MCF 10A (cell line): Measurements from ENCODE around the gene USP10. TPM values are rescaled to one million over a fixed set of nuclear protein-coding genes. Genes with fewer than 3 reads are reported as not detected.
A peak's percentile ranks its signal among the peaks of the same experiment; 100 is the strongest.

Experiments
- BruUV-seq: library from RNA; stranded (reverse); fragments of 400-500 nt; replicated peaks from 2 replicates; lab custom pipeline; 2021; lab: Mats Ljungman, UMichigan
- CTCF ChIA-PET: fragments of 300-600 bp; sonication (Branson Sonifier 250); formaldehyde crosslinking; extraction: SDS; loops from one replicate; lab custom pipeline; 2021; ENCODE audit warnings: antibody characterized with exemption, inconsistent platforms; lab: Yijun Ruan, JAX
- POLR2A ChIA-PET: fragments of 300-600, 350-650 bp; sonication (Branson Sonifier 250); formaldehyde crosslinking; extraction: SDS; loops from one replicate; lab custom pipeline; 2020; ENCODE audit warnings: antibody characterized with exemption, inconsistent platforms; lab: Yijun Ruan, JAX
- DNase-seq: peaks from one replicate; pipeline ENCODE4 v3.0.0-alpha.2; 2018; ENCODE audit not compliant: unreplicated experiment
- H3K27ac Mint-ChIP-seq: one replicate; pipeline ENCODE4 v1.8.0; 2022; ENCODE audit warnings: mild to moderate bottlenecking, low read depth, mixed read lengths; ENCODE audit not compliant: unreplicated experiment
- H3K27me3 Mint-ChIP-seq: one replicate; pipeline ENCODE4 v1.8.0; 2022; ENCODE audit warnings: mixed read lengths; ENCODE audit not compliant: insufficient read depth, unreplicated experiment
- H3K36me3 Mint-ChIP-seq: one replicate; pipeline ENCODE4 v1.8.0; 2022; ENCODE audit warnings: mild to moderate bottlenecking, moderate library complexity, mixed read lengths; ENCODE audit not compliant: insufficient read depth, unreplicated experiment
- H3K4me1 Mint-ChIP-seq: one replicate; pipeline ENCODE4 v1.8.0; 2022; ENCODE audit warnings: mixed read lengths; ENCODE audit not compliant: insufficient read depth, unreplicated experiment
- H3K4me3 Mint-ChIP-seq: one replicate; pipeline ENCODE4 v1.8.0; 2022; ENCODE audit warnings: mild to moderate bottlenecking, moderate library complexity, mixed read lengths; ENCODE audit not compliant: unreplicated experiment
- H3K9me3 Mint-ChIP-seq: one replicate; pipeline ENCODE4 v1.8.0; 2022; ENCODE audit warnings: mixed read lengths; ENCODE audit not compliant: unreplicated experiment
- CTCF ChIP-seq: fragments of 200-600 bp; IDR thresholded peaks from one replicate; pipeline ENCODE4 v1.8.0; 2022; ENCODE audit warnings: antibody characterized with exemption, mild to moderate bottlenecking; ENCODE audit not compliant: unreplicated experiment
- intact Hi-C: fragments of 100-400 bp; cut with micrococcal nuclease; formaldehyde crosslinking; loops from 2 replicates; pipeline ENCODE4 v1.14.1; 2022
- total RNA-seq: library from RNA; stranded (reverse); gene quantifications from 2 replicates; pipeline ENCODE4 v1.2.3, GENCODE V29; 2022

USP10 gene
- total RNA-seq, 1 experiment from 2014 or later, result 129 TPM

- Mint-ChIP-seq H3K4me1 (peaks cover 26% of the 10 kb centered on the region), H3K4me3 (peak overlapping the region; percentile 28), H3K27ac (no peak overlapping the region), H3K9me3 (no peaks in the 10 kb centered on the region), H3K27me3 (no peaks in the 10 kb centered on the region), H3K36me3 (no peaks in the 10 kb centered on the region)
- DNase-seq, result peak; percentile 89
- TF ChIP-seq CTCF, result peak; percentile 93
- BruUV-seq, result no TSS peak
- CTCF ChIA-PET, result interaction anchor here (0.6 to 5.7 kb wide), 50 partner anchors 7 to 273 kb away, joined by 3 to 71 read pairs (median 4); partner anchors contain the start of genes KLHL36 and MEAK7
- intact Hi-C loops, result loop anchor here (1.0 to 2.0 kb wide), 4 partner anchors 12 to 215 kb away; no protein-coding TSS in a partner anchor
- POLR2A ChIA-PET, result interaction anchor here (0.6 to 3.2 kb wide), 15 partner anchors 8 to 269 kb away, joined by 3 to 19 read pairs (median 4); no protein-coding TSS in a partner anchor
These were observed 26.4 kb downstream of the USP10 start for GRCh38 chr16:84726079-84726668.

GRCh38 chr16:84726669-84727467 is 27.1 kb downstream of the USP10 start:
- Mint-ChIP-seq H3K36me3 (no peaks in the 10 kb centered on the region), H3K4me1 (peaks cover 32% of the 10 kb centered on the region), H3K27ac (no peak overlapping the region), H3K9me3 (no peaks in the 10 kb centered on the region), H3K4me3 (peak overlapping the region; percentile 28), H3K27me3 (no peaks in the 10 kb centered on the region)
- ChIA-PET CTCF (interaction anchor here (0.6 to 5.7 kb wide), 44 partner anchors 8 to 272 kb away, joined by 3 to 71 read pairs (median 6); partner anchors contain the start of genes KLHL36 and MEAK7), POLR2A (interaction anchor here (0.6 to 3.2 kb wide), 13 partner anchors 7 to 268 kb away, joined by 3 to 19 read pairs (median 4); no protein-coding TSS in a partner anchor)
- DNase-seq, result no peak
- BruUV-seq, result no TSS peak
- intact Hi-C loops, result loop anchor here (1.0 to 2.0 kb wide), 4 partner anchors 11 to 216 kb away; no protein-coding TSS in a partner anchor
- TF ChIP-seq CTCF, result no peak

GRCh38 chr16:84728853-84729424 is 29.1 kb downstream of the USP10 start:
- intact Hi-C loops, result no loop called here
- BruUV-seq, result no TSS peak
- H3K9me3 Mint-ChIP-seq, result no peaks in the 10 kb centered on the region
- no peaks in the 10 kb centered on the region for H3K27me3 Mint-ChIP-seq
- no peaks in the 10 kb centered on the region for H3K36me3 Mint-ChIP-seq
- no peak for DNase-seq
- CTCF ChIA-PET, result interaction anchor here (0.5 to 2.0 kb wide), 7 partner anchors 10 to 223 kb away, joined by 4 to 33 read pairs (median 5); no protein-coding TSS in a partner anchor
- no peak for TF ChIP-seq CTCF
- H3K27ac Mint-ChIP-seq, result peak overlapping the region; percentile 88
- H3K4me3 Mint-ChIP-seq, result peak overlapping the region; percentile 66
- POLR2A ChIA-PET, result interaction anchor here (0.9 to 8.3 kb wide), 7 partner anchors 10 to 266 kb away, joined by 3 to 66 read pairs (median 4); no protein-coding TSS in a partner anchor
- peaks cover 33% of the 10 kb centered on the region for H3K4me1 Mint-ChIP-seq
